EH (cell line): Measurements from ENCODE around the gene NOP9.

Source experiments
- DNase-seq: peaks from one replicate; pipeline ENCODE4 v3.0.0-alpha.2; 2015; ENCODE audit warnings: low read depth

The NOP9 gene

DNA sequence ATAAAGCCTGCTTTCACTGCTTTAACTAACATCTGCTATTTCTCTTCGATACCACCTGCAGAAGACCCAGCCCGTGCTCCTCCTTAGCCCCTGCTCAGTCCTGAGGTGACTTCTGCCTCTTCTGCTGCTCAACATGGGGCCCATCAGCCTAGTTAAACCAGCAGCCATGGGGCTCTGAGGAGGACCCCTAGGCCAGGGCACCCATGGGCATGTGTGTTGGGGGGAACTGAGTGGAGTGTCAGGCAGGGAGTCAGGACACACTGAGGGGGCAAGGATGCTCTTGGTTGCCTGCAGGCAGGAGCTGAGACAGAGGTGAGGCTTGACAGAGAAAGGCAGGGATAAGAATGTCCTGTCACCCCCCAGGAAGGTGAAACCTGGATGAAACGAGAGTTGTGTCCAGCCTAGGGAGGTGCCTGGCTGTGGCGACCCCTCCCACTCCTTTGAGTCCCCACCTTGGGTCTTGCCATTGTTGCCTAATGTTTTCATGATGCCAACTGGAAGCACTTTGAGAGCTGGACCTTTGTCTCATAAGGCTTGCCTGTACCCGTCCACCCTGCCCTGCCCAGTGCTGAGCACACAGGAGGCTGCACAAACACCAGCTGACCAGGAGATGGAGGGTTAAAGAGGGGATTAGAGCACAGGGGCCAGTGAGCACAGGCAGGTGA is 15.7 kb upstream of the NOP9 start:
- no peak for DNase-seq

DNA sequence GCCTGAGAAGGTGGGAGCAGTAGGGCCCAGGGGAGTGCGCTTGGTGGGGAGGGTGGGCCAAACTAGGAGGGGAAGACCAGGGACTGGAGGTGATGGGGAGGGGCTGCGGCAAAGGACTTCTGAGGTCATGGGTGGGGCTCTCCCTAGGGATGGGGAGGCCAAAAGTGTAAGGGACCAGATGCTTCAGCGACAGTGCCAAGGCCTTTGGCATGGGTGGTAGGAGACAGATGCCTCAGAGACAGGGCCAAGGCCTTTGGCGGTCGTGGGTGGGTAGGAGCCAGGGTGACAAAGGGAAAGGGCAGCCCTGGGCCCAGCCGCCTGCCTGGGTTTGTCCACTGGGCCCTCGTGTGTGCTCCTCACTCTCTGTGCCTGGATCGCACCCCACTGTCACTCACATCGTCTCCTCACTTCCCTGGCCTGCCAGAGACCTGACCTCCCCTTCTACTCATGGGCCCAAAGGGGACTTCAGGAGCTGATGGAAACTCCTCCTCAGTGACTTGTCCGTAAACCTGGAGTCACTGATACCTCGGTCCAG is 15.1 kb upstream of the NOP9 start:
- no peak for DNase-seq

- DNase-seq, result peak; percentile 27
These were observed 14.3 kb upstream of the NOP9 start for GRCh38 chr14:24285351-24285750.

DNA sequence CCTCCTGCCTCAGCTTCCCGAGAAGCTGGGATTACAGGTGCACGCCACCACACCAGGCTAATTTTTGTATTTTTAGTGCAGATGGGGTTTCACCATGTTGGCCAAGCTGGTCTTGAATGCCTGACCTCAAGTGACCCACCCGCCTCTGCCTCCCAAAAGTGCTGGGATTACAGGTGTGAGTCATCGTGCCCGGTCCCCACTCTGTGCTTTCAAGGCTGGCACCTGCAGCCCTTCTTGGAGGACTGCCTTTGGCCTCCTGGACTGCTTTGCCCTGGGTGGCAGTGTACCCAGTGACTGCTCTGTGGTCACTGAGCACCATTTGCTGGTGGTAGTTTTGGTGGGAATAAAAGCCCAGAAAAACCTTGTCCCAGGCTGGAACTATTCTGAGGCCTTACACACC is 12.7 kb upstream of the NOP9 start:
- no peak for DNase-seq

DNA sequence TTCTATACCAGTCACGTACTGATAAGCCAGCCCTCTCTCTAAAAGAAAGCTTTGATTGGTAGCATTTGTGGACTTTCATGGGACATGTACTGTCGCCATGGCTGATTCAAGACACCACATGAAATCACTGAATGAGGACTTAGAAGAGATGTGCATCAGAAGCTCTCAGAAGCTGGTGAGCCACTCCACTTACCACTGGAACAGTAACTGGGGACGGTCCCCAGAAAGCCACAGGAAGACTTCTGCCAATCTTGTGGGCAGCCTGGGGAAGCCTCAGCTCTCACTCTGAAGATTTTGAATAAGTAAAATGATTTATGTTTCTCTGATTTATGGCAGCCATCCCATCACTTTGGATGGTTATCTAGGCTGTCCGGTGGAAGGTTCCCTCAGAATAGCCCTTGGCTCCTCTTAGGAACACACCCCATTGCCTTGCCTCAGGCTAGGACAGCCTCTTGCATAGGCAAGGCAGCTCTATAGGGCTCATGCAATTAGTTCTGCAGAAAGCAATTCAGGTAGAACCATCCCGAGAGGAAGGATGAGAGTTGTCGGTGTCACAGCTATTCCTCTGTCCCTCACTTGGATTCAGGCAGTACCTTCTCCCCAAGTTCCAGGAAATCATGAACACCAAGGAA is 9.9 kb upstream of the NOP9 start:
- no peak for DNase-seq

DNA sequence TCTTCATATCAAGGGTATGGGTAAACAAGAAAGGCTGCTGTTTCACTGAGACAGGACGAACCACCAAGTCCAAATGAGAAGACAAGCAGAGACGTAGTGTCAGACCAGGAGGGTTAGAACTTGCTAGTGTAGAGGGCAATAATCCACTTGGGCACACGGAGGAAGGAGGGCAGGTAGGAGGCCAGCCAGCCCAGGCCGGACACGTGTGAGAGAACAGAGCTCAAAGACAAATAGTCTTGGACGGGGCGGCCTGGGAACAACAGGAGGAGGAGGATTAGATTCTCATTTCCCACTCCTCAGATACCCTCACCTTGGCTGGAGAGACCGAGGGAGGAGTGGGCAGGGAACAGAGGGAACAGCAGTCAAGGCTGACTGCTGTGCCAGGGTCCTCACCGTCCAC is 8.9 kb upstream of the NOP9 start:
- DNase-seq, result no peak

- no peak for DNase-seq
These were observed 8.1 kb upstream of the NOP9 start for GRCh38 chr14:24291446-24292117.

- DNase-seq, result no peak
These were observed 7.4 kb upstream of the NOP9 start for GRCh38 chr14:24292118-24292807.

DNA sequence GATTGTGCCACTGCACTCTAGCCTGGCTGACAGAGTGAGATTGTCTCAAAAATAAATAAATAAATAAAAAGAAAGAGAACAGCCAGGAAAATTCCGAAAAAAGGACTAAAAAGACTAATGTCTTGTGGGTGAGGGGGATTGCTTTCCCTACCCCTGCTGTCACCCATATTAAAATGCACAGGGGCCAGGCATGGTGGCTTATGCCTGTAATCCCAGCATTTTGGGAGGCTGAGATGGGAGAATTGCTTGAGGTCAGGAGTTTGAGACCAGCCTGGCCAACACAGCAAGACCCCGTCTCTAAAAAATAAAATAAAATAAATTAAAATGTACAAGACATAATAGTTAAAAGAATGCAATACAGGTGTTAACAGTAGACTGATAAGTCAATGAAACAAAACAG is 6.1 kb upstream of the NOP9 start:
- no peak for DNase-seq

DNA sequence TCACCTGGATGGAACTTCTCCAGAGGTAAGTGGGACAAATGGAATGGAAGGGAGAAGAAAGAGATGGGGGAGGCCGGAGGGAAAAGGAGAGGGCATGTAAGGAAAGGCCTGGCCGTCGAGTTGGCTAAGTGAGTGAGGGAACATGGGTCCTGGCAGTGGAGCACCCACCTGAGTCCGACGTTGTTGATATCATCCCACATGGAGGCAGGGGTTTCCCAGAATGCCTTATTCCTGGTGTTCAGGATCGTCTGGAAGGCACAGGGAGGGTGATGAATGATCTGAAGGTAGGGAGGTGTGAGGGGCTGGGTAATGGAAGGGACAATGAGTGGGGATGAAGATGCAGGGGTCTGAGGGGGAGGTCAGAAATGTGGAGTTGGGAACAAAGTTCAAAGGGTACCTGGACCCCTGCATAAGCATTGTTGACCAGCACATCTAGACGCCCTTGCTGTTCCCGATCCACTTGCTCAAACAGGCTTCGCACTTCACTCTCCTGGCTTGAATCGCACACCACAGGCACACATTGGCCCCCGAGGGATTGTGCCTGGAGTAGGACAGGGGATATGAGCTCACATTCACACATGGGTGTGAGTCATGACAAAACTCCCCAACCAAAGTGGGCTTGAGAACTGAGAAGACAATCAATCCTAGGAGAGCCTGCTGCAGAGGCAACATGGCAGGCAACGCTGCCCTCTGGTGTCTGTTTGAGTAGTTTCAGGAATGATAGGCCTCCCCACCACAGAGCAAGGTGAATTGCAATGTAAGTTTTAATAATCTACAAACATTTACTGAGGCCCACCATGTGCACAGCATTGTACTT is 3.1 kb upstream of the NOP9 start:
- DNase-seq, result peak; percentile 89

DNA sequence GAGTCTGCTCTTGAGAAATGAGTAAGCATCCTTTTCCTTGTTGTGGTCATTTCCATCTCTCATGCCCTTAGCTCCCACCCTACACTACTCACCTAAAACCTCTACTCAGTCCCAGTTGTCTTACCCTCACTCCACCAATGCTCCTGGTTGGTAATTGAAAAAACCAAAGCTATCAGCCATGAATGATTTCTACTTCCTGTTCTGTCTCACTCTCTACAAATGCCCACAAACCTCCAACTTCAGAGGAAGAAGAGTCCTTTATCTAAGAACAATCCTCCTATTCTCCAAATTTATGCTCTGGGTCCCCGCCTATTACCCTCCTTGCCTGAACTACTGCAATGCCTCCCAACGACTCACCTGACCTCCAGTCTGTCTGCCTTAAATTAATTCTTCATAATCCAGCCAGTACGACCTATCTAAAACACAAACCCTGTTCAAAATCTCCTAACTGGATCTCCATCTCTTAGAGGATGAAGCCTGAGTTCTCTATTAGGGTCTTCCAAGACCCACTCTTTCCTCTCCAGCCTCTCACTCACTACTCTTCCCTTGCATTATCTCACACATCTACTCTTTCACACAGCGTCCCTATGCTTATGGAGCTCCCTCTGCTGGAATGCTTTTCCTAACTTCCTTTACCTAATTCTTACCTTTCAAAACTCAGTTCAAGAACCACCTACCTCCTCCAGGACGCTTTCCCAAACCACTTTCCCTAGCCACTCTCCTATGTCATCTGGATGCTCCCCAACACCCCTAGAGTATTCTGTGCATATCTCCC is 2.3 kb upstream of the NOP9 start:
- DNase-seq, result peak; percentile 32

- DNase-seq, result peak; percentile 86
These were observed 777 bp upstream of the NOP9 start for GRCh38 chr14:24298892-24299254.

DNA sequence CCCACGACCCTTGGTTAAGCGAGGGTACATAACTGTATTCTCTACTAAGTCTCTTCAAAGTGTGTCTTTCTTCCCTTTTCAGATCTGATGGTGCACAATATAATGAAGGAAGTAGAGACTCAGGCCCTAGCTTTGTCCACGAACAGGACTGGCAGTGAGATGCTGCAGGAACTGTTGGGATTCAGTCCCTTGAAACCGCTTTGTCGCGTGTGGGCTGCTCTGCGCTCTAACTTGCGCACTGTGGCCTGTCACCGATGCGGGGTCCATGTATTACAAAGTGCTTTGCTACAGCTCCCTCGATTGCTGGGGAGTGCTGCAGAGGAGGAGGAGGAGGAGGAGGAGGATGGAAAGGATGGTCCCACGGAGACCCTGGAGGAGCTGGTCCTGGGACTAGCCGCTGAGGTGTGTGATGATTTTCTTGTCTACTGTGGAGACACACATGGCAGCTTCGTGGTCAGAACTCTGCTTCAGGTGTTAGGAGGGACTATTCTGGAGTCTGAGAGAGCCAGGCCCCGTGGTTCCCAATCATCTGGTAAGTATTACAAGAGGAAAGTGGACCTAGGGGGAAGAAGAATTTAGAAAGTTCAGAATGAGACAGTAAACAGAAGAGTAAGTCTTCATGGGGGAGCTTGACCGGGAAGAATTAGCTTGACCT is 803 bp downstream of the NOP9 start:
- no peak for DNase-seq

GRCh38 chr14:24304019-24304387 is 4.4 kb downstream of the NOP9 start:
- no peak for DNase-seq

DNA sequence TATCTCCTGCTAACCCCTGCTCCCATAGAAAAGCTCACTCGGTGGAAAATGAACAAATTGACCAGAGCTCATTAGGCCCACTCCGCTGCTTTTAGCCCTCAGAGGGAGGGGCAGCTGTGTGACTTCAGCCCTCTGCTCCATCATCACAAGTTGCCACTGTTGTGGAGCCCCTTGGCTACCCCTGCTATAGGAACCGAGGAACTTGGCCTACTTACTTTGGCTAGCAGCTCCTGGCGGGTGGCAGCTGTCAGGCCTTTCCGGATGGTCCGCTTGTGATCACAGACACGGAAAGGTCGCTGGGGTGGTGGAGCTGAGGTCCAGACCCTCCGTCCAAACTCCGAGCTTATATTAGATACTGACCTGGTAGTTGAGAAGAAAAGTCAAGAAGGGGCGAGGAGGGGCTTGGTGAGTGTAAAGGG is 7.5 kb downstream of the NOP9 start:
- no peak for DNase-seq

DNA sequence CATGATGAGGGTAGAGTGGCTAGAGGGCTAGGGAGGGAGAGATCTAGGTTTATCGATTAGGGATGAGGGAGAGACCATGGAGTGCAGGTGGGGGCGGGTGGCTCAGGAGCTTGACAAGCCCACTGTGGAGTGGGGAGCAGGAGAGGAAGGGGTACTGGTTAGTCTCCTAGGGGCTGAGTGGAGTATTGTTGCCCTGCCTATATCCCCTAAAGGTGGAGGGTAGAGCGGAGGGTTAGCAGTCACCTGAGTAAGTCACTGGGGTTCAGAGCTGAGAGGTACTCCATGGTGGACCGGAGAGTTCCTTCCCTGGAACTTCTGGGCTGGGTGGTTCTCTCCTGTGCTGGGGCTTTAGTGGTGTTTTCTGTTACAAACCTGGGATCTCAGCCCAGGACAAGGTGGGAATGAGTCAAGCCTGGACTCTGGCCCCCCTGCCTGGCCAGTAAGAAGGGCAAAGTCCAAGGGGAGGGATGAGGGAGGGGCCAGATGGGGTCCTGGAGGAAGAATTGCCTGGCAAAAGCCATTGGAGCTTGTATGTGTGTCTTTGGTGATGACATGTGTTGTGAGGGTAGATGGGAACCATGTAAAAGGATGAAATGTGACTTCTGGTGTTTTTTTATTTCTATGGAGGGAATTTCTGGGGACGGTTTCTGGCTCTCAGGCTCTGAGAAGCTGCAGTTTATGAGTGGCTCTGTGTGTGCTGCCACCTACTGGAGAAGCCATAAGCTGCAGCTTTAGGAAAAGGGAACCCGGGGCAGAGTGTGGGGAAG is 8.1 kb downstream of the NOP9 start, which contains the start of gene CIDEB:
CIDEB (minus strand) TSS at position 403 of the 767 bp plus-strand sequence; CDS start at position 284, 119 bp downstream.
- DNase-seq, result peak; percentile 67

DNA sequence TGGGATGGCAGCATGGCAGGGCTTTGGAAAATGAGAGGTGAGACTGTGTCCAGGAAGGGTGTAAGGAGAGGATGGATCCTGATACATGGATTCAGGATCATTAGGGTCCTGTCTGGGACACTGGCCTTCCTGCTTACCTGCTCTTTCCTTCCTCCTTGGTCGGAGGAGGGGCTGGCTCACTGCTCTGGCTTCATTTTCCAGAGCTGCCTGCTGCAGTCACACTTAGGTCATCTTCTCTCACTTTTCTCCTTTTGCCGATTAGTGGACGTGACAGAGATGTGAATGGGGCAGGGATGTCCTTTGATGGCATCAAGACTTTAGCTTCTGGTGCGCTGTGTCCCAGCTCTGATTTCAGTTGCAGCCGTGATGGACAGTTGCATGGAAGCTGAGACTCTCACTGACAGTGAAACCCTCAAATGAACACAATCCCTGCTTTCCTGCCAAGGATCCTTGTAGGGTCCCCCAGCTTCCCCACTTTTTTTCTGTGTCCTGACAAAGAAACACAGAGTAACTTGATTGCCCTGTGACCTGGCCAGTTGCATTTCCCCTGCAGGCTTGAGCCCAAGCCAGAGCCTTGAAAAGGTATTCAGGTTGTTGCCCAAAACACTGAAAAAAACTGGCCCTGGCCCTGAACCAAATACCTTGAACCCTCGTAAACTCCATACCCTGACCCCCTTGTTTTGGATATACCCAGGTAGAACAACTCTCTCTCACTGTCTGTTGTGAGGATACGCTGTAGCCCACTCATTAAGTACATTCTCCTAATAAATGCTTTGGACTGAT is 8.9 kb downstream of the NOP9 start:
- DNase-seq, result no peak

DNA sequence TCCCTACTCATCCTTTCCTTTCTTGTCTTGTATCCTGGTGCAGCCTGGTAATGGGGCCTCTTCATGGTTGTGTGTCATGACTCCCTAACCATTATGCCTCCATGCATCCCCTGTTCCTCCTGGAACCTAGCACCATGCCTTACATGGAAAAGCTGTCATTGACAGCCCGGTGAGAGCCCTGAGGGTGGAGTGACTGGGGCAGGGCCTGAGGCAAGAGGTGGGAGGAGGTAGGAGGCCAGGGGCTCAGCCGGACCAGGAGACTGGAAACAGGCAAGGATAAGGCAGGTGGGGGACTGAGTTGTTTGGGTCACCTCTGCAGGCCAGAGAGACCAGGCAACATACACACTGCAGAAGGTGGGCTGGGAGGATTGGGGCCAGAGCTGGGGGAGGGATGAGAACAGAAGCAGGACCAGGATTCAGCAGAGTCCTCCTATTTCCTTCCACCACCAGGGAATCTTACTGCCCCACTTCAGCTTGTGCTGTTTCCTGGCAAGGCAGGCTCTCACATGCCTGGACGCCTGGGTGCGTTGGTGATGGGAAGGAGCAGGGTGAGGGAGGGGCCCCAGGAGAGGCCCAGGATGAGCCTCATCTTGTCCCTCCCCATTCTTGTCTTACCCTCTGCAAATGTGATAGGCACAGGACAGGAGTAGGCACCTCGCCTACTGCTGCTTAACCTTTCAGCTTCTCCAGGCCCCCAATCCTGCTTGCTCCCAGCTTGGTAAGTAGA is 10.1 kb downstream of the NOP9 start, which contains the start of gene LTB4R2:
LTB4R2 (plus strand) TSS at position 603 of the 727 bp plus-strand sequence. CDS start 525 bp downstream, outside the sequence.
- DNase-seq, result no peak
